H1 (cell line): Measurements from ENCODE around the gene ADCY2. TPM values are rescaled to one million over a fixed set of nuclear protein-coding genes. Genes with fewer than 3 reads are reported as not detected.
A peak's percentile ranks its signal among the peaks of the same experiment; 100 is the strongest.

ENCODE experiments used
- CTCF ChIA-PET: fragments of 300-600 bp; sonication (Branson Sonifier 250); formaldehyde crosslinking; loops from one replicate; lab custom pipeline; 2021; ENCODE audit not compliant: partially characterized antibody; lab: Charles Lee
- POLR2A ChIA-PET: fragments of 300-600 bp; sonication (Branson Sonifier 250); formaldehyde crosslinking; loops from one replicate; lab custom pipeline; 2021; ENCODE audit warnings: inconsistent platforms; ENCODE audit not compliant: partially characterized antibody; lab: Charles Lee
- DNase-seq, 2 experiments: peaks; one replicate each; pipeline versions ENCODE4 v3.0.0 to v3.0.0-alpha.2; 2010 to 2022; ENCODE audit warnings: low spot score in 2 of 2, low read depth in 1 of 2, mixed read lengths in 1 of 2
- FAIRE-seq: peaks from 2 replicates; lab custom pipeline; 2011; peaks lifted over from hg19 to GRCh38; lab: Jason Lieb, UNC
- H2AFZ ChIP-seq: 2 replicates; pipeline ENCODE4 v1.8.1; 2012; ENCODE audit warnings: low read length, inconsistent platforms
- H2AK5ac ChIP-seq: 2 replicates; pipeline ENCODE4 v1.6.1; 2013; ENCODE audit warnings: low read depth, low read length
- H2BK120ac ChIP-seq: replicated peaks from 2 replicates; pipeline ENCODE3; 2013; ENCODE audit warnings: low read depth, low read length, inconsistent platforms
- H2BK12ac ChIP-seq: 2 replicates; pipeline ENCODE4 v1.6.1; 2013; ENCODE audit warnings: low read depth, low read length
- H2BK15ac ChIP-seq: 2 replicates; pipeline ENCODE4 v1.6.1; 2013; ENCODE audit warnings: low read length
- H2BK20ac ChIP-seq: 2 replicates; pipeline ENCODE4 v1.6.1; 2013; ENCODE audit warnings: low read length
- H2BK5ac ChIP-seq: 2 replicates; pipeline ENCODE4 v1.6.1; 2013; ENCODE audit warnings: low read depth, low read length
- H3K14ac ChIP-seq: 2 replicates; pipeline ENCODE4 v1.6.1; 2013; ENCODE audit warnings: inconsistent platforms; ENCODE audit not compliant: insufficient read length
- H3K18ac ChIP-seq: 2 replicates; pipeline ENCODE4 v1.6.1; 2013; ENCODE audit warnings: low read length; ENCODE audit errors: extremely low read depth
- H3K23ac ChIP-seq: 2 replicates; pipeline ENCODE4 v1.6.1; 2013; ENCODE audit warnings: inconsistent platforms; ENCODE audit not compliant: insufficient read length
- H3K23me2 ChIP-seq: 2 replicates; pipeline ENCODE4 v1.6.1; 2013; ENCODE audit warnings: low read depth, low read length
- H3K27ac ChIP-seq: 2 replicates; pipeline ENCODE4 v1.6.1; 2011; ENCODE audit warnings: low read depth, low read length, inconsistent platforms
- H3K27me3 ChIP-seq, 4 experiments: replicated peaks in 1 of 4; 1 replicate in 1 of 4; 2 replicates in 3 of 4; pipeline versions ENCODE4 v1.6.1 to v1.8.1; 2011 to 2013; ENCODE audit warnings: low read length in 3 of 4, mild to moderate bottlenecking in 3 of 4, inconsistent platforms in 2 of 4, mixed read lengths in 2 of 4, moderate library complexity in 1 of 4; ENCODE audit not compliant: control insufficient read depth in 3 of 4, insufficient read depth in 3 of 4; ENCODE audit errors: extremely low read depth in 1 of 4
- H3K36me3 ChIP-seq, 4 experiments: 2 replicates each; pipeline versions ENCODE4 v1.6.1 to v1.8.1; 2011 to 2013; ENCODE audit warnings: mild to moderate bottlenecking in 4 of 4, low read length in 3 of 4, moderate library complexity in 2 of 4, control low read depth in 1 of 4, inconsistent platforms in 1 of 4; ENCODE audit not compliant: insufficient read depth in 4 of 4, control insufficient read depth in 2 of 4
- H3K4ac ChIP-seq: replicated peaks from 2 replicates; pipeline ENCODE3; 2013; ENCODE audit warnings: low read length, low read depth, mixed read lengths, inconsistent platforms; ENCODE audit not compliant: insufficient read length
- H3K4me1 ChIP-seq, 4 experiments: replicated peaks in 1 of 4; 1 replicate in 1 of 4; 2 replicates in 3 of 4; pipeline versions ENCODE4 v1.6.1 to v1.8.1; 2011 to 2013; ENCODE audit warnings: low read length in 3 of 4, inconsistent platforms in 2 of 4, mixed read lengths in 1 of 4; ENCODE audit not compliant: insufficient read depth in 4 of 4, control insufficient read depth in 3 of 4
- H3K4me2 ChIP-seq, 2 experiments: 2 replicates each; pipeline versions ENCODE4 v1.6.1 to v1.8.1; 2011 to 2013; ENCODE audit warnings: low read depth in 2 of 2, low read length in 2 of 2, control low read depth in 1 of 2, inconsistent platforms in 1 of 2, mild to moderate bottlenecking in 1 of 2; ENCODE audit not compliant: insufficient read depth in 1 of 2
- H3K4me3 ChIP-seq, 4 experiments: fragments of 200-600, 300-600 bp in 1 of 4; sonication (generic), shearing (Covaris generic), sonication (Bioruptor Twin) in 1 of 4; 2 replicates each; pipeline versions ENCODE4 v1.5.1 to v1.8.1; 2011 to 2016; ENCODE audit warnings: low read length in 4 of 4, low read depth in 3 of 4, control low read depth in 2 of 4, inconsistent platforms in 2 of 4, mild to moderate bottlenecking in 2 of 4, mixed read lengths in 1 of 4, moderate library complexity in 1 of 4; ENCODE audit not compliant: insufficient read depth in 2 of 4; ENCODE audit errors: extremely low read depth in 1 of 4
- H3K56ac ChIP-seq: replicated peaks from 2 replicates; pipeline ENCODE3; 2013; ENCODE audit warnings: low read depth, mild to moderate bottlenecking, mixed read lengths, low read length, inconsistent platforms; ENCODE audit not compliant: insufficient read length
- H3K79me1 ChIP-seq: 2 replicates; pipeline ENCODE4 v1.6.1; 2013; ENCODE audit warnings: low read depth, low read length, control low read depth
- H3K79me2 ChIP-seq, 2 experiments: 2 replicates each; pipeline versions ENCODE4 v1.6.1 to v1.8.1; 2012 to 2013; ENCODE audit warnings: low read length in 2 of 2, mild to moderate bottlenecking in 2 of 2, inconsistent platforms in 1 of 2; ENCODE audit not compliant: insufficient read depth in 2 of 2, control insufficient read depth in 1 of 2
- H3K9ac ChIP-seq, 4 experiments: replicated peaks in 1 of 4; 1 replicate in 1 of 4; 2 replicates in 3 of 4; pipeline versions ENCODE4 v1.6.1 to v1.8.1; 2011 to 2013; ENCODE audit warnings: low read depth in 3 of 4, low read length in 3 of 4, control low read depth in 2 of 4, mild to moderate bottlenecking in 2 of 4, moderate library complexity in 2 of 4, inconsistent platforms in 1 of 4; ENCODE audit errors: extremely low read depth in 1 of 4
- H3K9me3 ChIP-seq, 2 experiments: 2 replicates each; pipeline versions ENCODE4 v1.6.1 to v1.8.1; 2012 to 2013; ENCODE audit warnings: mild to moderate bottlenecking in 2 of 2, moderate library complexity in 2 of 2, control low read depth in 1 of 2, inconsistent platforms in 1 of 2, low read depth in 1 of 2, low read length in 1 of 2, mixed read lengths in 1 of 2; ENCODE audit not compliant: insufficient read depth in 2 of 2
- H4K20me1 ChIP-seq, 2 experiments: replicated peaks in 1 of 2; 2 replicates each; pipeline versions ENCODE3 to v1.8.1; 2011 to 2013; ENCODE audit warnings: inconsistent platforms in 2 of 2, low read length in 2 of 2, mild to moderate bottlenecking in 1 of 2; ENCODE audit not compliant: insufficient read depth in 2 of 2, control insufficient read depth in 1 of 2
- H4K5ac ChIP-seq: 2 replicates; pipeline ENCODE4 v1.6.1; 2013; ENCODE audit warnings: low read length, low read depth, mixed read lengths, inconsistent platforms; ENCODE audit not compliant: insufficient read length
- H4K8ac ChIP-seq: 2 replicates; pipeline ENCODE4 v1.8.0; 2013; ENCODE audit warnings: mild to moderate bottlenecking, moderate library complexity, low read length, inconsistent platforms; ENCODE audit not compliant: insufficient read depth; ENCODE audit errors: extremely low read depth
- H4K91ac ChIP-seq: replicated peaks from 2 replicates; pipeline ENCODE3; 2013; ENCODE audit warnings: low read length, mixed read lengths, inconsistent platforms; ENCODE audit not compliant: insufficient read length
- ASH2L ChIP-seq: fragments of 200-600, 300-600 bp; sonication (generic); IDR thresholded peaks from one replicate; pipeline ENCODE4 v1.7.1; 2017; ENCODE audit warnings: low read length
- BACH1 ChIP-seq: IDR thresholded peaks from 2 replicates; pipeline ENCODE4 v1.6.1; 2012; ENCODE audit warnings: low read length, improper control_type of control experiment
- CBX8 ChIP-seq: fragments of 300-800, 300-1000 bp; sonication (generic); IDR thresholded peaks from 2 replicates; pipeline ENCODE4 v1.7.1; 2016; ENCODE audit warnings: low read depth, low read length, borderline replicate concordance
- CEBPB ChIP-seq: IDR thresholded peaks from 2 replicates; pipeline ENCODE4 v1.6.1; 2012; ENCODE audit warnings: low read depth, low read length
- CREB1 ChIP-seq: IDR thresholded peaks from 2 replicates; pipeline ENCODE4 v1.6.1; 2012; ENCODE audit warnings: inconsistent platforms
- EZH2 ChIP-seq: fragments of 200-600 bp; sonication (generic); IDR thresholded peaks from 2 replicates; pipeline ENCODE4 v1.7.1; 2012; ENCODE audit warnings: low read depth, mild to moderate bottlenecking, moderate library complexity, low read length, inconsistent platforms; ENCODE audit not compliant: severe bottlenecking
- HDAC2 ChIP-seq, 2 experiments: fragments of 300-600 bp in 1 of 2; sonication (generic) in 1 of 2; IDR thresholded peaks; 2 replicates each; pipeline ENCODE4 v1.6.1; 2011 to 2012; ENCODE audit warnings: low read depth in 2 of 2, low read length in 2 of 2, mild to moderate bottlenecking in 2 of 2, moderate library complexity in 2 of 2, borderline replicate concordance in 1 of 2, inconsistent platforms in 1 of 2
- KDM1A ChIP-seq: fragments of 200-600, 300-600 bp; sonication (generic); IDR thresholded peaks from 2 replicates; pipeline ENCODE4 v1.7.1; 2016; ENCODE audit warnings: mild to moderate bottlenecking, low read length, borderline replicate concordance
- RAD21 ChIP-seq, 2 experiments: IDR thresholded peaks in 1 of 2; conservative IDR thresholded peaks in 1 of 2; 2 replicates each; pipeline ENCODE4 v1.6.1; 2011; ENCODE audit warnings: low read depth in 2 of 2, low read length in 2 of 2, improper control_type of control experiment in 1 of 2, inconsistent platforms in 1 of 2, mild to moderate bottlenecking in 1 of 2, moderate library complexity in 1 of 2
- SP4 ChIP-seq: IDR thresholded peaks from 2 replicates; pipeline ENCODE4 v1.6.1; 2012; ENCODE audit warnings: low read length, inconsistent platforms
- TAF7 ChIP-seq: optimal IDR thresholded peaks from 2 replicates; pipeline ENCODE3; 2011; ENCODE audit warnings: low read depth, mild to moderate bottlenecking, inconsistent platforms, low read length, moderate library complexity, borderline replicate concordance
- WGBS, 2 experiments: shearing (Covaris generic) in 1 of 2; methylation state at CpG; one replicate each; pipeline versions ENCODE4 v1.1.6 to v1.1.7; 2013 to 2015; ENCODE audit warnings: low lambda C conversion rate in 2 of 2, mixed read lengths in 2 of 2, inconsistent platforms in 1 of 2, low coverage in 1 of 2, missing lambda C conversion rate in 1 of 2; ENCODE audit not compliant: insufficient replicate concordance in 2 of 2, insufficient coverage in 1 of 2, insufficient read length in 1 of 2; ENCODE audit errors: extremely low coverage in 1 of 2, missing lambda C conversion rate in 1 of 2; 5-methylcytosine and 5-hydroxymethylcytosine counted together
- polyA plus RNA-seq, 7 experiments: library from polyadenylated mRNA; depleted of rRNA in 3 of 7; stranded (reverse) in 5 of 7; unstranded in 2 of 7; fragments of >200 nt in 5 of 7; fragments of 200-250 nt in 2 of 7; gene quantifications; 1 replicate in 5 of 7; 2 replicates in 1 of 7; 4 replicates in 1 of 7; pipeline versions ENCODE4 v1.2.1 to v1.2.3, GENCODE V29; 2011 to 2013; ENCODE audit warnings: missing spikeins in 2 of 7, mixed read lengths in 2 of 7
- total RNA-seq: library from RNA; stranded (reverse); fragmentation: NEBNext Ultra II Directional; extraction: Animal tissue kit (Norgen Biotek cat#: 25700); gene quantifications from 2 replicates; pipeline ENCODE4 v1.2.1, GENCODE V29; 2021

ADCY2 gene
- total and polyA plus RNA-seq, 2 of the 8 experiments (the other 6 are each of a cell fraction or from before 2014, with no cell fraction given) = 35.8 to 122 TPM

DNA sequence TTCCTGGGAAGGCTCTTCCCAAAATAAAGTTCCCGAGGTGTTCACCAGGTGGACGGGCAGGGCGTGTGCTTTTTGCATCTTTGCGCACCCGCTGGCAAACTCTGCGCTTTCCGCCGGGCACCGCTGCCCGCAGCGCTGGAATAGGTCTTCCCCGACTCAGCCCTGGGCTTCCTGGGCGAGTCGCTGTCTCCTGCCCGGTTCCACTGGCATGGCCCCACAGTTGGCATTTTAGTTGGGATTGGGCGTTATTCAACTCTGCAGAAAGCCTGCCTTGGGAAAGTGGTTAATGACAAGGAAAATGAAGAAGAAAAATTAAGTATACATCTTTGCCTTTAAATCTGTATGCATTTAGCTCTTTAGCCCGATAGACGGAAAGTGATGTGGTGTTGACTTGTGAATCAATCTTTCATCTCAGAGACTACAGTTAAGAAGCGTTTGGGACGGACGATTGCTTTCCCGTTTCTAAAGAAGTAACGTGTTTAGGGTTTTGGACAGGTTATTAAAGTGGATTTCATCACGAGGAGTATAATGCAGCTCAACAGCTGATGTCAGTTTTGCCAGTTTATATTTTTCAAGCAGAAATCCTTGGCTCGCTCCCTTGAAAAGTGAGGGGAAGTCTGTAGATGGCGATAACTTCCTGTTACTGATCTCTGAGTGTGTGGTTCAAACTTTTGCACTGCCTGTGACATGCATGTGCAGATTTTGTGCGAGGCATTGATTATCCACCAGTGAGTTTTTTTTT lies 946 bp downstream of the ADCY2 start:
- H3K4me1 ChIP-seq = peaks cover 19 to 40% (median 26%) of the 10 kb centered on the region in 4 experiments
- H3K4me2 ChIP-seq = peak overlapping the region; percentile 86 to 91
- ChIA-PET CTCF (interaction anchor here (0.6 to 2.8 kb wide), 13 partner anchors 9 to 349 kb away, joined by 3 to 16 read pairs (median 4); no protein-coding TSS in a partner anchor), POLR2A (interaction anchor here (1.7 to 4.5 kb wide), 5 partner anchors 9 to 135 kb away, joined by 5 to 33 read pairs (median 6); no protein-coding TSS in a partner anchor)
- H3K36me3 ChIP-seq = no peaks in the 10 kb centered on the region
- no peak overlapping the region for H4K8ac ChIP-seq
- 3% methylated on average over 26 of the region's 27 CpGs; no CpG with 5 or more reads in 1 of the 2 experiments for whole genome bisulfite sequencing, 2 experiments
- DNase-seq (no peak), FAIRE-seq (peak; percentile 65)
- peak overlapping the region; percentile 53 for H3K4ac ChIP-seq
- H2BK120ac ChIP-seq = no peak overlapping the region
- H2BK5ac ChIP-seq = peak overlapping the region; percentile 29; the same call in 1 of the 2 replicates
- peak overlapping the region; percentile 3; the same call in 1 of the 2 replicates for H3K18ac ChIP-seq
- H2BK12ac ChIP-seq = no peak overlapping the region; the same call in 1 of the 2 replicates
- peak overlapping the region; percentile 77 to 92 (median 84) for H3K4me3 ChIP-seq
- H3K56ac ChIP-seq = peak overlapping the region; percentile 11
- no peak overlapping the region for H3K23ac ChIP-seq
- H4K91ac ChIP-seq = peak overlapping the region; percentile 83
- H3K27me3 ChIP-seq = peaks cover 0 to 4% (median 0%) of the 10 kb centered on the region in 4 experiments; a peak in 1 of 7 replicates
- no peaks in the 10 kb centered on the region for H3K9me3 ChIP-seq
- H2AK5ac ChIP-seq = no peak overlapping the region
- H3K79me1 ChIP-seq = peaks cover 11% of the 10 kb centered on the region
- H2BK15ac ChIP-seq = no peak overlapping the region
- no peak overlapping the region for H2AFZ ChIP-seq
- H3K14ac ChIP-seq = no peak overlapping the region
- H2BK20ac ChIP-seq = no peak overlapping the region; the same call in 1 of the 2 replicates
- peak overlapping the region; percentile 16 to 84 (median 40); a peak in 5 of 7 replicates for H3K9ac ChIP-seq
- H3K79me2 ChIP-seq = peaks cover 15 to 66% of the 10 kb centered on the region in 2 experiments
- H3K27ac ChIP-seq = no peak overlapping the region
- H4K5ac ChIP-seq = no peak overlapping the region
- H4K20me1 ChIP-seq = peaks cover 1 to 2% of the 10 kb centered on the region in 2 experiments
- peaks cover 14% of the 10 kb centered on the region for H3K23me2 ChIP-seq
- no peak for TF ChIP-seq HDAC2 (IDR thresholded peaks at IDR 0.05; ENCODE audit: borderline replicate concordance in 1 of 2, low read depth in 2 of 2, low read length in 2 of 2)
- peak; percentile 49 for TF ChIP-seq TAF7
- no peak for TF ChIP-seq EZH2
- TF ChIP-seq SP4 = no peak
- TF ChIP-seq CEBPB = no peak
- TF ChIP-seq RAD21 (IDR thresholded peaks at IDR 0.05 in 1 of 2, conservative IDR thresholded peaks at IDR 0.05 in 1 of 2; ENCODE audit: low read depth in 2 of 2, low read length in 2 of 2) = peak; percentile 56 to 57
- peak; percentile 78 for TF ChIP-seq ASH2L
- TF ChIP-seq CBX8 = no peak
- TF ChIP-seq CREB1 = no peak
- TF ChIP-seq KDM1A = no peak
- no peak for TF ChIP-seq BACH1
